CD14-positive monocyte (primary cell): ENCODE results near the gene DELE1. TPM values are rescaled to one million over a fixed set of nuclear protein-coding genes. Genes with fewer than 3 reads are reported as not detected.

Source experiments
- DNase-seq, 3 donors: peaks; one replicate each; pipeline ENCODE4 v3.0.0-alpha.2; 2011 to 2022
- H2AFZ ChIP-seq: 2 replicates; pipeline ENCODE4 v1.6.0; 2012; ENCODE audit warnings: mild to moderate bottlenecking, low read depth, low read length, inconsistent platforms; ENCODE audit not compliant: insufficient read depth, poor library complexity, severe bottlenecking
- H3K27ac ChIP-seq, 2 donors: 1 replicate in 1 of 2; 2 replicates in 1 of 2; pipeline ENCODE4 v1.5.1; 2012 to 2013; ENCODE audit warnings: low read length in 2 of 2, control low read depth in 1 of 2, inconsistent platforms in 1 of 2, low read depth in 1 of 2, mild to moderate bottlenecking in 1 of 2
- H3K27me3 ChIP-seq, 2 donors: one replicate each; pipeline versions ENCODE4 v1.6.0 to v1.6.1; 2011 to 2013; ENCODE audit warnings: low read length in 2 of 2; ENCODE audit not compliant: control insufficient read depth in 2 of 2, insufficient read depth in 2 of 2
- H3K36me3 ChIP-seq, 2 donors: replicated peaks in 1 of 2; 1 replicate in 1 of 2; 2 replicates in 1 of 2; pipeline versions ENCODE4 v1.5.1 to v1.6.1; 2012 to 2013; ENCODE audit warnings: low read length in 2 of 2, control low read depth in 1 of 2, inconsistent platforms in 1 of 2, mild to moderate bottlenecking in 1 of 2; ENCODE audit not compliant: insufficient read depth in 2 of 2, control insufficient read depth in 1 of 2
- H3K4me1 ChIP-seq, 2 donors: 1 replicate in 1 of 2; 2 replicates in 1 of 2; pipeline versions ENCODE4 v1.5.1 to v1.6.1; 2012 to 2013; ENCODE audit warnings: low read length in 2 of 2, control low read depth in 1 of 2, inconsistent platforms in 1 of 2, mild to moderate bottlenecking in 1 of 2, moderate library complexity in 1 of 2; ENCODE audit not compliant: insufficient read depth in 2 of 2, control insufficient read depth in 1 of 2
- H3K4me2 ChIP-seq: replicated peaks from 2 replicates; pipeline ENCODE3; 2012; ENCODE audit warnings: low read length, moderate library complexity, mild to moderate bottlenecking; ENCODE audit not compliant: poor library complexity, severe bottlenecking; ENCODE audit errors: extremely low read depth
- H3K4me3 ChIP-seq, 3 experiments: fragments of 200-600 bp in 1 of 3; sonication (generic) in 1 of 3; replicated peaks in 1 of 3; 1 replicate in 2 of 3; 2 replicates in 1 of 3; pipeline ENCODE4 v1.5.1; 2011 to 2013; ENCODE audit warnings: low read length in 3 of 3, mild to moderate bottlenecking in 3 of 3, control low read depth in 2 of 3, low read depth in 2 of 3, inconsistent platforms in 1 of 3, moderate library complexity in 1 of 3
- H3K79me2 ChIP-seq: 2 replicates; pipeline ENCODE4 v1.6.0; 2012; ENCODE audit warnings: mild to moderate bottlenecking, control low read depth, inconsistent platforms, low read length, moderate library complexity; ENCODE audit not compliant: insufficient read depth
- H3K9ac ChIP-seq: 2 replicates; pipeline ENCODE4 v1.6.0; 2017; ENCODE audit warnings: low read length, mild to moderate bottlenecking; ENCODE audit not compliant: insufficient read depth, poor library complexity, severe bottlenecking
- H3K9me3 ChIP-seq, 2 donors: replicated peaks in 1 of 2; 1 replicate in 1 of 2; 2 replicates in 1 of 2; pipeline versions ENCODE4 v1.5.1 to v1.6.1; 2012 to 2013; ENCODE audit warnings: low read length in 2 of 2, control low read depth in 1 of 2; ENCODE audit not compliant: control insufficient read depth in 1 of 2, insufficient read depth in 1 of 2
- H4K20me1 ChIP-seq: 2 replicates; pipeline ENCODE4 v1.6.0; 2012; ENCODE audit warnings: mild to moderate bottlenecking, low read length, control low read depth, moderate library complexity; ENCODE audit not compliant: insufficient read depth
- H3K27ac Mint-ChIP-seq, 7 donors: one replicate each; pipeline ENCODE4 v1.8.0; 2020; ENCODE audit warnings: mild to moderate bottlenecking in 7 of 7, mixed read lengths in 7 of 7, moderate library complexity in 6 of 7, inconsistent platforms in 2 of 7
- H3K27me3 Mint-ChIP-seq, 3 donors: one replicate each; pipeline ENCODE4 v1.8.0; 2021 to 2022; ENCODE audit warnings: low read depth in 3 of 3, mild to moderate bottlenecking in 3 of 3, mixed read lengths in 3 of 3, moderate library complexity in 3 of 3, inconsistent platforms in 1 of 3
- H3K36me3 Mint-ChIP-seq, 2 donors: one replicate each; pipeline ENCODE4 v1.8.0; 2020; ENCODE audit warnings: mixed read lengths in 2 of 2, inconsistent platforms in 1 of 2, mild to moderate bottlenecking in 1 of 2
- H3K4me1 Mint-ChIP-seq: one replicate; pipeline ENCODE4 v1.8.0; 2020; ENCODE audit warnings: mild to moderate bottlenecking, mixed read lengths
- H3K4me3 Mint-ChIP-seq, 2 donors: one replicate each; pipeline ENCODE4 v1.8.0; 2020; ENCODE audit warnings: mild to moderate bottlenecking in 2 of 2, mixed read lengths in 2 of 2, moderate library complexity in 1 of 2
- H3K9me3 Mint-ChIP-seq, 7 donors: one replicate each; pipeline ENCODE4 v1.8.0; 2020 to 2022; ENCODE audit warnings: mixed read lengths in 7 of 7, mild to moderate bottlenecking in 6 of 7, moderate library complexity in 6 of 7, inconsistent platforms in 2 of 7
- WGBS: methylation state at CpG from one replicate; pipeline ENCODE4 v1.1.5; 2013; ENCODE audit warnings: missing lambda C conversion rate; ENCODE audit not compliant: insufficient coverage; 5-methylcytosine and 5-hydroxymethylcytosine counted together
- intact Hi-C, 2 donors: fragments of 100-400 bp; cut with micrococcal nuclease; formaldehyde crosslinking; loops; one replicate each; pipeline versions ENCODE4 v1.15.0 to v1.15.1; 2023
- polyA plus RNA-seq, 3 donors: library from polyadenylated mRNA; depleted of rRNA in 1 of 3; unstranded in 2 of 3; stranded (reverse) in 1 of 3; fragments of 300-500 nt in 2 of 3; fragments of >200 nt in 1 of 3; fragmentation: Illumina TruSeq in 2 of 3; gene quantifications; 1 replicate in 2 of 3; 2 replicates in 1 of 3; pipeline ENCODE4 v1.2.3, GENCODE V29; 2012 to 2021
- TF ChIP-seq, protein P1 (sequence below): fragments of 200-600 bp; IDR thresholded peaks from one replicate; pipeline ENCODE4 v1.8.0; 2022; ENCODE audit warnings: antibody characterized with exemption, mild to moderate bottlenecking

DELE1 gene
- polyA plus RNA-seq, 3 donors, result 47.3 to 140 (median 49.6) TPM

DNA sequence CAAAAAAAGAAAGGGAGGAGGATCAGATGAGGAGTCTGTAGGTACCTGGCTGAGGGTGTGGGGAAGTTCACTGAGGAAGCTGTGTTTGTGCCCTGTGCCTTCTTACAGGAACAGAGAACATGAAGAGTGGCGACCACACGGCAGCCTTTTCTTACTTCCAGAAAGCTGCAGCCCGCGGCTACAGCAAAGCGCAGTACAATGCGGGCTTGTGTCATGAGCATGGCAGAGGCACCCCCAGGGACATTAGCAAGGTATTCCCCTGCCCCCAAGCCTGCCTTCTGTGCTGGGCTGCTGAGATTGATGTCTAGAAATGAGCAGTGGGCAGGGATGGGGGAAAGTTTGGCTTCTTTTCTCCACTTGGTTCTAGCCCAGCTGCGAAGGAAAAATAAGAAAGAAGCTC is 9.5 kb downstream of the DELE1 start:
- Mint-ChIP-seq H3K27ac (no peak overlapping the region), H3K36me3 (peaks cover 87 to 97% of the 10 kb centered on the region in 2 donors), H3K27me3 (peaks cover 0 to 2% (median 0%) of the 10 kb centered on the region in 3 donors), H3K4me1 (no peaks in the 10 kb centered on the region), H3K9me3 (peaks cover 0 to 1% (median 0%) of the 10 kb centered on the region in 7 donors), H3K4me3 (no peak overlapping the region)
- H3K4me1 ChIP-seq, result no peaks in the 10 kb centered on the region
- H3K27me3 ChIP-seq, result no peaks in the 10 kb centered on the region
- intact Hi-C loops, result no loop called here
- H2AFZ ChIP-seq, result no peak overlapping the region
- H3K9me3 ChIP-seq, result no peaks in the 10 kb centered on the region
- no peak overlapping the region for H3K4me2 ChIP-seq
- peaks cover 93 to 96% of the 10 kb centered on the region in 2 donors for H3K36me3 ChIP-seq
- no peak overlapping the region for H3K9ac ChIP-seq
- DNase-seq, result no peak
- no peaks in the 10 kb centered on the region for H3K79me2 ChIP-seq
- TF ChIP-seq, protein P1, sequence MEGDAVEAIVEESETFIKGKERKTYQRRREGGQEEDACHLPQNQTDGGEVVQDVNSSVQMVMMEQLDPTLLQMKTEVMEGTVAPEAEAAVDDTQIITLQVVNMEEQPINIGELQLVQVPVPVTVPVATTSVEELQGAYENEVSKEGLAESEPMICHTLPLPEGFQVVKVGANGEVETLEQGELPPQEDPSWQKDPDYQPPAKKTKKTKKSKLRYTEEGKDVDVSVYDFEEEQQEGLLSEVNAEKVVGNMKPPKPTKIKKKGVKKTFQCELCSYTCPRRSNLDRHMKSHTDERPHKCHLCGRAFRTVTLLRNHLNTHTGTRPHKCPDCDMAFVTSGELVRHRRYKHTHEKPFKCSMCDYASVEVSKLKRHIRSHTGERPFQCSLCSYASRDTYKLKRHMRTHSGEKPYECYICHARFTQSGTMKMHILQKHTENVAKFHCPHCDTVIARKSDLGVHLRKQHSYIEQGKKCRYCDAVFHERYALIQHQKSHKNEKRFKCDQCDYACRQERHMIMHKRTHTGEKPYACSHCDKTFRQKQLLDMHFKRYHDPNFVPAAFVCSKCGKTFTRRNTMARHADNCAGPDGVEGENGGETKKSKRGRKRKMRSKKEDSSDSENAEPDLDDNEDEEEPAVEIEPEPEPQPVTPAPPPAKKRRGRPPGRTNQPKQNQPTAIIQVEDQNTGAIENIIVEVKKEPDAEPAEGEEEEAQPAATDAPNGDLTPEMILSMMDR, result no peak
- WGBS, result 98% methylated on average over 6 of the region's 7 CpGs
- H3K4me3 ChIP-seq, result no peak overlapping the region
- peaks cover 10% of the 10 kb centered on the region for H4K20me1 ChIP-seq
- H3K27ac ChIP-seq, result no peak overlapping the region

DNA sequence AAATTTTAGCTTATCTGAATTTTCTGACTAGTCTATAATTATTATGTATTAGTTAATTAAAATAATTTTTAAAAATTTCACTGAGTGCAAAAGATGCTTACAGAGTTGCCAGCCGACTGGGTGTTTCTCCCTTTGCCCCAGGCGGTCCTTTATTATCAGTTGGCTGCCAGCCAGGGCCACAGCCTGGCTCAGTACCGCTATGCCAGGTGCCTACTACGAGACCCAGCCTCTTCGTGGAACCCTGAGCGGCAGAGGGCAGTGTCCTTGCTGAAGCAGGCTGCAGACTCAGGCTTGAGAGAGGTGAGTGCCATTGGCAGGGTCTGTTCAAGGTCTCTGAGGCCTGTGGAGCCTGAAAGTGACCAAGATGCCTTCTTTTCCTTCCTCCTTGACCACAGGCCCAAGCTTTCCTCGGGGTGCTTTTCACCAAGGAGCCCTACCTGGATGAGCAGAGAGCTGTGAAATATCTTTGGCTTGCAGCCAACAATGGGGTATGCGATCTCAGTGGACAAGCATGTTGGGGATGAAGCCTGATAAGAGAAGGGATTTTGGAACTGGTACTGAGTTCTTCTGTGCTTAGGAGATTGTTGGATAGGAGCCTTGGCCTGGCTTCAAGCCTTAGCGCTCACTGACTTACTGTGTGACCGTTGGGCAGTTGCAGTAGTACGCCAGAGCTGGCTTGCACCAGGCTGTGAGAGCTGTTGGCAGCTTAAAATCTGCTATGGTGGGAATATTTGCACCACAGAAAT is 10.6 kb downstream of the DELE1 start:
- intact Hi-C loops, result no loop called here
- no peak overlapping the region for H3K4me3 ChIP-seq
- H2AFZ ChIP-seq, result no peak overlapping the region
- no peaks in the 10 kb centered on the region for H3K27me3 ChIP-seq
- Mint-ChIP-seq H3K27me3 (peaks cover 0 to 2% (median 0%) of the 10 kb centered on the region in 3 donors), H3K4me3 (no peak overlapping the region), H3K9me3 (peaks cover 0 to 1% (median 0%) of the 10 kb centered on the region in 7 donors), H3K36me3 (peaks cover 86 to 97% of the 10 kb centered on the region in 2 donors), H3K27ac (no peak overlapping the region), H3K4me1 (no peaks in the 10 kb centered on the region)
- H3K79me2 ChIP-seq, result no peaks in the 10 kb centered on the region
- over 99% methylated on average over 10 of the region's 11 CpGs for WGBS
- no peaks in the 10 kb centered on the region for H3K9me3 ChIP-seq
- no peak for DNase-seq
- H3K4me2 ChIP-seq, result no peak overlapping the region
- H4K20me1 ChIP-seq, result peaks cover 8% of the 10 kb centered on the region
- no peak overlapping the region for H3K9ac ChIP-seq
- TF ChIP-seq, protein P1, result no peak
- H3K27ac ChIP-seq, result no peak overlapping the region
- no peaks in the 10 kb centered on the region for H3K4me1 ChIP-seq
- H3K36me3 ChIP-seq, result peaks cover 91 to 95% of the 10 kb centered on the region in 2 donors
